HG03558 (cell line): ENCODE measurements around the gene CIT.

Experiments
- ATAC-seq: cut with Tn5 transposase; IDR thresholded peaks from one replicate; pipeline ENCODE4 v1.9.1; 2021; ENCODE audit warnings: moderate number of reproducible peaks; ENCODE audit not compliant: unreplicated experiment; ENCODE audit errors: extremely low read depth

Gene CIT

GRCh38 chr12:119809023-119809422, 68.1 kb downstream of the CIT start:
- no peak for ATAC-seq

GRCh38 chr12:119808441-119808840, 68.7 kb downstream of the CIT start:
- ATAC-seq: no peak

GRCh38 chr12:119807380-119807779, 69.7 kb downstream of the CIT start:
- ATAC-seq: no peak

- no peak for ATAC-seq
Measured at GRCh38 chr12:119804011-119804641, 73.0 kb downstream of the CIT start.

- ATAC-seq: no peak
Measured at GRCh38 chr12:119803381-119803791, 73.7 kb downstream of the CIT start.

- no peak for ATAC-seq
Measured at GRCh38 chr12:119802472-119802871, 74.6 kb downstream of the CIT start.

- ATAC-seq: no peak
Measured at GRCh38 chr12:119797090-119797489, 80.0 kb downstream of the CIT start.

GRCh38 chr12:119796292-119796691, 80.8 kb downstream of the CIT start:
- no peak for ATAC-seq

GRCh38 chr12:119791453-119791852, 85.7 kb downstream of the CIT start:
- no peak for ATAC-seq

- no peak for ATAC-seq
Measured at GRCh38 chr12:119788786-119789185, 88.3 kb downstream of the CIT start.

GRCh38 chr12:119786539-119786938, 90.6 kb downstream of the CIT start:
- ATAC-seq: no peak

- ATAC-seq: no peak
Measured at GRCh38 chr12:119784673-119785072, 92.4 kb downstream of the CIT start.

- no peak for ATAC-seq
Measured at GRCh38 chr12:119783787-119784186, 93.3 kb downstream of the CIT start.

- no peak for ATAC-seq
Measured at GRCh38 chr12:119781804-119782203, 95.3 kb downstream of the CIT start.

GRCh38 chr12:119780786-119781434, 96.2 kb downstream of the CIT start:
- ATAC-seq: no peak

GRCh38 chr12:119775246-119775895, 101.7 kb downstream of the CIT start:
- no peak for ATAC-seq

GRCh38 chr12:119772431-119772830, 104.7 kb downstream of the CIT start:
- no peak for ATAC-seq

- ATAC-seq: no peak
Measured at GRCh38 chr12:119770146-119770545, 107.0 kb downstream of the CIT start.

GRCh38 chr12:119762619-119763018, 114.5 kb downstream of the CIT start:
- no peak for ATAC-seq

GRCh38 chr12:119758722-119759121, 118.4 kb downstream of the CIT start:
- ATAC-seq: no peak

GRCh38 chr12:119758234-119758633, 118.9 kb downstream of the CIT start:
- no peak for ATAC-seq

- ATAC-seq: no peak
Measured at GRCh38 chr12:119751961-119752360, 125.2 kb downstream of the CIT start.
